Femur (tissue), 1 donor: Measurements from ENCODE around the gene MZT2B.
"Not testable (repeated sequence)": the region's sequence is repeated elsewhere in the genome, so short reads cannot be mapped to it uniquely, and the experiment has no call there.

ENCODE experiments used
- DNase-seq: peaks from one replicate; pipeline ENCODE4 v3.0.0-alpha.2; 2017

The MZT2B gene

DNA sequence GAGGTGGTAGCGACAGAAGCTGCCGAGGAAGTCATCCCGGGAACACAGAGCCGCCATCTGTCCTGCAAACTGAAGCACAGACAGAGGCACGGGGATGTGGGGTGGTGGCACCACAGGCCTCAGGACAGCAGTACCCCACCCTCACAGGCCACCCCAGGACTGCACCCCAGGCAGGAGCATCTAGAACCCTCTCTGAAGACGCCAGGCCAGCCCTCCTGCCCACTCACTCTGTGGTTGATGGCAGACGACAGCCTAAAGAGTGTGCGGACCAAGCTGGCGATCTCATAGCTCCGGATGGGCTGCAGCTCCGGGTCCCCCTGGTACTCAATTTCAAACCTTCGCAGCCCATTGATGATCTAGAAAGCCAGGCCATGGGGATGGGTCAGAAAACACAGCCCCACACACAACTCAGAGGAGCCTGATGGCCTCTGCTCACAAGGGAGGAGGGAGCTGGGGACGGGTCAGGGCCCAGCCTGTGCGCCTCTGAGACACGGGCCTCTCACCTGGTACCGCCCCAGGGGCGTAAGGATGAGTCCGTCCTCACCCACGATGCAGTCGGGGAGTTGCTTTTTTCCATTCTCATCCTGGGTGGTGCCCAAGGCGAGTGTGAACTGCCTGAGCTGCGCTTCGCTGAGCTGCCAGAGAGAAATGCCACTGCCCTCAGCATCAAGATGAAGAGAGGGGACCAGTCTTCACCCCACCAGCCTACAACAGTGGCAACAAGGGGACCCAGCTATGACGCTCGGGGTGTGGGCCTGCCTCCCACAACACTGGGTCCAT lies 29.1 kb upstream of the MZT2B start:
- DNase-seq, result no peak

- not testable (repeated sequence) for DNase-seq
Observed at GRCh38 chr2:130153721-130154422, 28.2 kb upstream of the MZT2B start.

GRCh38 chr2:130154423-130154770 lies 27.7 kb upstream of the MZT2B start:
- not testable (repeated sequence) for DNase-seq

DNA sequence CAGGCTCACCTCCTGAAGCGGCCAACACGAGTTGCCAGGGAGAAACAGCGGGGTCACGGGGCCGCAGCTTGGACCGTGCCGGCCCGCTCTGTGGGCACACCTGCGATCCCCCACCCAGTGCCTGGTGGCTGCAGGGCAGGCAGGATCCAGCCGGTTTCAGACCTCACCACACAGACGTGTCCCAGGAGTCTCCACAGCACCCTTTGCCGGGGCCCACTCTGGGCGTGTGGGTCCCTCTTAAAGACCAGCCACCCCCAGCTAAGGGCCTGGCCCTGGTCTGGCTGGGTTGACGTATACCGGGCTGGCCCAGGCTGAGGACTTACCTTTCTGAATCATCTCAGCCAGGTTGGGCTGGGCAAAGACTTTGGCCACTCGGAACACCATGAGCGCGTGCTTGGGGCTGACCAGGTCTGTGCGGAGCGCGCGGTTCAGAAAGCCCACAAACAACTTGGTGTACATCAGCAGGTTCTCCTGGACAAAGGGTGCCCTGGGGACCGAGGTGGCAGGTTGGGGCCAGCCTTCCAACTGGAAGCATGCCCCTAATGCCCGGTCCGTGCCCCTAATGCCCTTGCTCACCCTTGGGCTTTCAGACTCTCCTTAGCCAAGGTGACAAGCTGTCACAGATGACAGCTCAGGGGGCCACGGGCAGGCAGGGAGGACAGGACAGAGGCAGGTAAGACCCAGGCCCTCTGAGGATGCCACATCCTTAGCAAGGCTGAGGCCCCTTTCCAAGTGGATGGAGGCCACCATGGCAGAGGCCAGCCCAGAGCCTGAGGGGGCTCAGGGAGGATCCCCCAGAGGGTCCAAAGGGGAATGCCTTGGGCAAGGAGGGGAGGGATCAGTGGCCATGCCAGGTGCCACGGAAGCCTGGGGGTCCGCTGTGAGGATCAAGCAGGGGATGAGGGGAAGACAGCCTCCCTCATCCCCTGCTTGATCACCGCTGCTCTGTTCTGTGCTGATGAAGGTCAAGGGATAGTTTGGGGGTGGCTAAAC lies 27.0 kb upstream of the MZT2B start:
- DNase-seq, result no peak

DNA sequence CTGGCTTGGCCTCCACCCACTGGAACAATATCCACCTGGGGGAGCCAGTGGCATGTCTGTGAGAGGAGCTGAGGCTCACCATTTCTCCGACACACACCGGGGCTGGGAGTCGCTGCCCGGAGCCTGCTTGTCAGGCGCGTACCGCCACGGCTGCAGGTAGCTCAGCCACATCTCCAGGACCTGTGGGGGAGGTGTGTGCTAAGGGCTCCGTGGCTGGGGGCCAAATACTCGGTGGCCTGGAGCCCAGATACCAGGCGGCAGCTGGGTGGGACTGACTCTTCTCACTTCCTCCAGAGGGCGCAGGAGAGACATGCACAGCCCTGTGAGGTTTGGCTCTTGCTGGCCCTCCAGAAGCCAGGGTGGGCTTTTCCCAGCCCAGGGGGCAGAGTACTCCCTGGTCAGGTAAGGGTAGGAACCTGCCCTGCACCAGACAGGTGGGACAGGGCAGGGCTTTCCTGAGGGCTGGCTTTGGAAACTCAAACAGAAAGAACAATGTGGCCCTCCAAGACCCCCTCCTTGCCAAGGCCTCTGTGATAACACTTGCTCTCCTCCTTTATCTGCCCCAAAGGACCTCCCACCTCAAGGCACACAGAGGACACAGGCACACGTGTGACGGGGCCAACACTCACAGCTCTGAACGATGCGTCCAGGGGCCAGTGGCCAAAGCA lies 26.0 kb upstream of the MZT2B start:
- not testable (repeated sequence) for DNase-seq

GRCh38 chr2:130156624-130157004 lies 25.4 kb upstream of the MZT2B start:
- DNase-seq, result no peak

DNA sequence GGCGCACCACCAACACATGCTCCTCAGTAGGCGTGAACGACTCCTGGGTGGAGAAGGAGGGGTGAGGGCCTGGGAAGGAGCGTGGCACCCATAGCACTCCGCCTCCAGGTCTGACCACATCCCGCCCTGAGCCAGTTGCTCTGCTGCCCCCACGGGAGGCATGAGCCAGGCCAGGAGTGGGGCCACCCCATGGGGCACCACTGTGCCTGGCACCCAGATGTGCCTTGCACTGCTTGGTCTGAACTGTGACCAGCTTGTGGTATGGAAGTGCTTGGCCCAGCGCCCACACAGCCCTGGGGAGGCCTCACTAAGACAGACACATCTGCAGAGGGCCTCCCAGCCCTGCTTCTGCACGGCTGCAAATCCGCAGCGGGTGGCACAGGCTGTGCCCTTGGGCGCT lies 24.7 kb upstream of the MZT2B start:
- not testable (repeated sequence) for DNase-seq

DNA sequence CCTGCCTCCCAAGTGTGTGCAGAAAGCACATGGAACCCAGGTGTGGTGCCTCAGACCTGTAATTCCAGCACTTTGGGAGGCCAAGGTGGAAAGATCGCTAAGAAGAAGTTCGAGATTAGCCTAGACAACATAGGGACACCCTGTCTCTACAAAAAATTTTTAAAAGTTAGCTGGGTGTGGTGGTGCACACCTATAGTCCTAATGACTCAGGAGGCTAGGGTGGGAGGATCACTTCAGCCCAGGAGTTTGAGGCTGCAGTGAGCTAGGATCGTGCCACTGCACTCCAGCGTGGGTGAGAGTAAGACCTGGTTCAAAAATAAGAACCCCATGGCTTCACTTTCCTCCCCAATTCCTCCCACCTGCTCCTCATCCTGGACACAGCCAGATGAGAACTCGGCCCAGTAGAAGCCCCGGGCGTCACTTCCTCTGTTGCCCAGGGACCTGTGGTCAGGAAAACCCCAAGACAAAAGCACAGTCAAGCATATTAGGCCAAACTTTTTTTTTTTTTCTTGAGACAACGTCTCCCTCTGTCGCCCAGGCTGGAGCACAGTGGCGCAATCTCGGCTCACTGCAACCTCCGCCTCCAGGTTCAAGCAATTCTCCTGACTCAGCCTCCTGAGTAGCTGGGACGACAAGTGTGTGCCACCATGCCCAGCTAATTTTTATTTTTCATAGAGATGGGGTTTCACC lies 24.1 kb upstream of the MZT2B start:
- DNase-seq, result not testable (repeated sequence)

GRCh38 chr2:130158631-130159030 lies 23.4 kb upstream of the MZT2B start:
- DNase-seq, result no peak

DNA sequence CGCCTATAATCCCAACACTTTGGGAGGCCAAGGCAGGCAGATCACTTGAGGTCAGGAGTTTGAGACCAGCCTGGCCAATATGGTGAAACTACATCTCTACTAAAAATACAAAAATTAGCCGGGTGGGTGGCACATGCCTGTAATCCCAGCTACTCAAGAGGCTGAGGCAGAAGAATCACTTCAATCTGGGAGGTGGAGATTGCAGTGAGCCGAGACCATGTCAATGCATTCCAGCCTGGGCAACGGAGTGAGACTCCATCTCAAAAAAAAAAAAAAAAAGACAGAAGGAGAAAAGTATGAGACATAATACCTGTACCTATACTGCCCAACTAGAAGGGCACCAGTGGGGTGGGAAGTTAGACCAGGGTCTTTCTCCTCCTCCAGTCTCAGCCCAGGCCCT lies 22.7 kb upstream of the MZT2B start:
- DNase-seq, result not testable (repeated sequence)

DNA sequence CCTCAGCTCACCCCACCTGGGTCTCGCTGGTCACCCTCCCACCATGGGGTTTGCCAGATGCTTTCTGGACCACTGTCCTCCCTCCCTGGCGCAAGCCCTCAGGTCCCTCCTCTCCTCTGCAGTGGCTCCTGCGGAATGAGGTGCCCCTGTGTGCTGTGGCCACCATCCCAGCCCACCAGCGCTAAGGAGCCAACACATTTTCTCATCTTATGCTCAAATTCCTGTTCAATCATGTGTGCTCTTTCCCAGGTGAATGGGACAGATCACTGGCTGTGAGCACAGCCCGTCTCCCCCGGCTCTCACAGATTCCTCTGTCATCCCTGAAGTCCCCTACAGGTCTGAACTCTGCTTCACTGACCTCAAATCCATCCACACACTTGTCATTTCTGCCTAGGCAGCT lies 21.9 kb upstream of the MZT2B start:
- DNase-seq, result no peak

GRCh38 chr2:130160838-130161705 lies 21.0 kb upstream of the MZT2B start:
- not testable (repeated sequence) for DNase-seq

DNA sequence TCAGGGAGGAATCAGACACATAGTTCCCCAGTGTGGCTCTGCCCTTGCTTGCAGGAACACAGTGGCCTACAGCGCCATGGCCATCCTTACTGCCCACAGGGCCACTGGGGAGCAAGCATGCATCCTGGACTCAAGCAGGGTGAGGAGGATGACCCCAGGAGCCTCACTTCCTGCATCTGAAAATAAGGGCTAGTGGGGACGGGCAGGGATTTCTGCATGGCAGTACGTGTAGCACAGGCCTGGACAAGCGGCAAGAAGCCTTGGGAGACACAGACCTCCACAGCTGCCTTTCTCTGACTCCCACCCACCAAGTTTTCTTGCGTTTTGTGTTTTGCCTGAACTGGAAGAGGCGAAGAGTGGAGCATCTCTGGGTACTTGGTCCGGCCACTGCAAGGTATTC lies 19.6 kb upstream of the MZT2B start:
- DNase-seq, result not testable (repeated sequence)

GRCh38 chr2:130162968-130163367 lies 19.1 kb upstream of the MZT2B start:
- DNase-seq, result no peak

DNA sequence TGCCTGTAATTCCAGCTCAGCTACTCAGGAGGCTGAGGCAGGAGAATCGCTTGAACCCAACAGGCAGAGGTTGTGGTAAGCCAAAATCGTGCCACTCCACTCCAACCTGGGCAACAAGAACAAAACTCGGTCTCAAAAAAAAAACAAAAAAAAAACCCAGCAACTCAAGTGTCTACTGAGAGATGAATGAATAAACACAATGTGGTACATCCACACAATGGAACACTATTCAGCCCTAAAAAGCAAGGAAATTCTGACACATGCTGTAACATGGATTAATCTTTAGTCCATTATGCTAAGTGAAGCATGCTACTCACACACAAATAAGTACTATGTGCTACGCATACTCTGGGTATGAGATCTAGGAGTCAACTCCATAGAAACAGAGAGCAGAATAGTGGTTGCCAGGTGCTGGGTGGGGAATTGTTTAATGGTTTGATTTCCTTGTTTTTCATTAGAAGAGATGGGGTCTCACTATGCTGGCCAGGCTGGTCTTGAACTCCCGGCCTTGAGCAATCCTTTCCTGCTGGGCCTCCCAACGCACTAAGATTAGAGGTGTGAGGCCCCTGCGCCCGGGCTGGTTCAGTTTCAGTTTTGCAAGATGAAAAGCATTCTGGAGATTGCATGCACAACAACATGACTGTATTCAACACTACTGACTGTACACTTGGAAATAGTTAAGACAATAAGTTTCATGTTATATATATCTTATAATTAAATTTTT lies 16.6 kb upstream of the MZT2B start:
- no peak for DNase-seq

- not testable (repeated sequence) for DNase-seq
Observed at GRCh38 chr2:130166611-130167010, 15.5 kb upstream of the MZT2B start.

GRCh38 chr2:130169163-130169562 lies 12.9 kb upstream of the MZT2B start:
- DNase-seq, result not testable (repeated sequence)

DNA sequence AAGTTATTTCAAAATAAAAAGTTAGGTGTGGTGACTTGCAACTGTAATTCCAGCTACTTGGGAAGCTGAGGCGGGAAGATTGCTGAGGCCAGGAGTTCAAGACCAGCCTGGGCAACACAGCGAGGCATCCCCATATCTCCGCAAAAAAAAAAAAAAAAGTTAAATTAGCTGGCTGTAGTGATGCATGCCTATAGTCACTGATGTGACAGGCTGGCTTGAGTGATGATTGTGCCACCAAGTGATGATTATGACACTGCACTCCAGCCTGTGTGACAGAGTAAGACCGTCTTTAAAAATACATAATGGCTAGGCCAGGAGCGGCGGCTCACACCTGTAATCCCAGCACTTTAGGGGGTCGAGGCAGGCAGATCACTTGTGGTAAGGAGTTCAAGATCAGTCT lies 12.2 kb upstream of the MZT2B start:
- no peak for DNase-seq

GRCh38 chr2:130174866-130175265 lies 7.2 kb upstream of the MZT2B start:
- not testable (repeated sequence) for DNase-seq
